ENCODE data around the gene REPS1.

Gene REPS1

DNA sequence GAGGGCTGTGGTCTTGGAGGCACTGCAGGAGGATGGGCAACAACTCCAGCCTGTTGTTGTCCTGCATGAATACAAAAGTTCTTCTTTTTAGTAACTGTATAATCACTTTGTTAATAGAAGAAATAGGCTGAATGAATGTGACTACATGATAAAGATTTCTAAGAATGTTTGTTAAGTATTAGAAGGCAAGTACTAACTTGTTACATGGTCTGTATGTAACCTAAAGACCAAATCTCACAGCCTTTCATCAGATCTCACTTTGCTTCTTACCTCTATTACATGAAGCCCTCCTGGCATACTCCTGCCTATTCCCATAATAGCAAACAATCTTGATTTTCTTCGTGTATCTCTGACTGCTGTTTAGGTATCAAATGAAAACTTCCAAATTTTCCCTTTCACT, 73.4 kb downstream of the REPS1 start:
- no peak for ATAC-seq

DNA sequence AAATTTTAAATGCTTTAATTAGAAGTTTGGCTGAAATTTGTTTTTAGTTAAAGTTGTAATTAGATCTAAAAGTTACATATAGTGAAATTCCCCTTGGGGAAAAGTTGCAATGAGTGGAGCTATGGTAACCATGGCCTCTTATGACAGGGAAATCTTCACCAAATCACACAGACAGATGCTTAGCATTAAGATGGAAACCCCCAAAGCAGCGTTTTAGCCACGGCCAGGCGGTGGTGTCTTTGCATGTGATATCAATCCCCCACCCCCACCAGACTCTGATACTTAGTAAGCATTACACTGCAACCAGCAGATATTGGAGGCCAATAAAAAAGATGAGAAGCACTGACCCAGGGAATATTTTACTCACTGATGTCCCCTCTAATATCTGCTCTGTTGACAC, 75.7 kb downstream of the REPS1 start:
- no peak for ATAC-seq

DNA sequence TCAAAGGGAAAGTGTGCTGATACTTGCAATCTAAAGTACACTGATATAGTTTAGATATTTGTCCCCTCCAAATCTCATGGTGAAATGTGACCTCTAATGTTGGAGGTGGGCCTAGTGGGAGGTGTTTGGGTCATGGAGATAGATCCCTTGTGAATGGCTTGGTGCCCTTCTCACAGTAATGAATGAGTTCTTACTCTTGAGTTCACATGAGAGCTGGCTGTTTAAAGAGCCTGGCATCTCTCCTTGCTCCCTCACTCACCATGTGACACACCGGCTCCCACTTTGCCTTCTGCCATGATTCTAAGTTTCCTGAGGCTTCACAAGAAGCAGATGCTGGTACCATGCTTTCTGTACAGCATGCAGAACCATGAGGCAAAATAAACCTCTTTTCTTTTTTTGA, 78.1 kb downstream of the REPS1 start:
- ATAC-seq, result no peak

DNA sequence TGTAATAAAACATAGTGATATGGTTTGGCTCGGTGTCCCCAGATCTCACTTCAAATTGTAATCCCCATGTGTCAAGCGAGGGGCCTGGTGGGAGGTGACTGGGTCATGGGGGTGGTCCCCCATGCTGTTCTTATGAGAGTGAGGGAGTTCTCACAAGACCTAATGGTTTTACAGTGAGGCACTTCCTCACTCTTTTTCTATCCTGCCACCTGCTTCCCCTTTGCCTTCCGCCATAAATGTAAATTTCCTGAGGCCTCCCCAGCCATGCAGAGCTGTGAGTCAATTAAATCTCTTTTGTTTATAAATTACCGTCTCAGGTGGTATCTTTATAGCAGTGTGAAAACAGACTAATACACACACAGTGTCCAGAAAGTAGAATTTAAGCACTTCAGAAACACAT, 78.5 kb downstream of the REPS1 start:
- ATAC-seq, result no peak

DNA sequence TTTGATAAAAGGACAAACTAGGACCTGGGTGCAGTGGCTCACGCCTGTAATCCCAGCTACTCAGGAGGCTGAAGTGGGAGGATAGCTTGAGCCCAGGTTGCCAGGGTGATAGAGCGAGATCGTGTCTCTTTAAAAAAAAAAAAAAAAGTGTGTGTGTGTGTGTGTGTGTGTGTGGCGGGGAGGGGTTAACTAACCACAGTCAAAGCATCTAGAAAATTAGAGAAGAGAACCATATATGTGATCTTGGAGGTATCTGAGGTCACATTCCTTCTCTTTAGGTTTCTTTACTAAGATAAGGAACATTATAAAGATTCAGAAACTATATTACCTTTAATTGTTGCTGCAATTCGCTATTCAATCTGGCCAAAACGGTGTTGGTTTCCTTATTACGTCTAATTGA, 80.9 kb downstream of the REPS1 start:
- no peak for ATAC-seq

DNA sequence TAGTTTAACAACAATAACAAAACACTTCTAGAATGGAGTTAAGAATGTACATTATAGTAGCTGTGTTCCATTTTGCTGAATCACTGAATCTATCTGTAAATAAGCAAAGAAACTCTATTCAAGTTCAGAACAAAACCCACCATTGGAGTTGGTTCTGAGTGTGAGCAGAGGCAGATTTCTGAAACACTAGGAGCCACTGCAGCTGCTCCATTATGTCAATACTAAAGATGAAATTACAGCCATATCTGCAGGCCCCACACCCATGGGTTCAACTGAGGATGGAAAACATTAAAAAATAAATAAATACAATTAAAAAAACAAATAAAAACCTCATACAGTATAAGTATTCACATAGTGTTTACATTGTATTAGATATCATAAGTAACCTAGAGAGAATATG, 91.0 kb downstream of the REPS1 start:
- no peak for ATAC-seq

DNA sequence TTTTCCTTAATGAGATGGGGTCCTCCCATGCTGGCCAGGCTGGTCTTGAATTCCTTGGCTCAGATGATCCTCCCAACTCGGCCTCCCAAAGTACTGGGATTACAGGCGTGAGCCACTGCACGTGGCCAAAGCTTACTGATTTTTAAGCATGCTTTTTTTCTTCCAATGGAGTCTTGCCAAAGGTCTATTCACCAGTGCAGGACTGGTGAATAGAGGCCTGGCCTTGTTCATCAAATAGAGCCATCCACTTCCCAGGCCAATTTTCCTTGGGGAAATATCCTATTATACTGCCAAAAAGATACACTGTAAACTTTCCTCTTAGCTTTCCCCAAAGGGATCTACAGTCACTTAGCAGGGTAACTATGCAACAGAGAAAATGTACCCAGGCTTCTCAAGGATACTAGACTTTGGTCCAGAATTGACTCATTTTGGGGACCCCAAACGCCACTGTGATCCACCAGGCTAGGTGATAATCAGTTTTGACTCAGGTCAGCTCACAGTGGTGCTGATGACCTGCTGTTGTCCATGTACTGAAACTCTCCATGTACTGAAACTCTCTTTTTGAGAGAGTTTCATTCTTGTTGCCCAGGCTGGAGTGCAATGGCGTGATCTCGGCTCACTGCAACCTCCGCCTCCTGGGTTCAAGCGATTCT, 91.8 kb downstream of the REPS1 start:
- ATAC-seq, result no peak

DNA sequence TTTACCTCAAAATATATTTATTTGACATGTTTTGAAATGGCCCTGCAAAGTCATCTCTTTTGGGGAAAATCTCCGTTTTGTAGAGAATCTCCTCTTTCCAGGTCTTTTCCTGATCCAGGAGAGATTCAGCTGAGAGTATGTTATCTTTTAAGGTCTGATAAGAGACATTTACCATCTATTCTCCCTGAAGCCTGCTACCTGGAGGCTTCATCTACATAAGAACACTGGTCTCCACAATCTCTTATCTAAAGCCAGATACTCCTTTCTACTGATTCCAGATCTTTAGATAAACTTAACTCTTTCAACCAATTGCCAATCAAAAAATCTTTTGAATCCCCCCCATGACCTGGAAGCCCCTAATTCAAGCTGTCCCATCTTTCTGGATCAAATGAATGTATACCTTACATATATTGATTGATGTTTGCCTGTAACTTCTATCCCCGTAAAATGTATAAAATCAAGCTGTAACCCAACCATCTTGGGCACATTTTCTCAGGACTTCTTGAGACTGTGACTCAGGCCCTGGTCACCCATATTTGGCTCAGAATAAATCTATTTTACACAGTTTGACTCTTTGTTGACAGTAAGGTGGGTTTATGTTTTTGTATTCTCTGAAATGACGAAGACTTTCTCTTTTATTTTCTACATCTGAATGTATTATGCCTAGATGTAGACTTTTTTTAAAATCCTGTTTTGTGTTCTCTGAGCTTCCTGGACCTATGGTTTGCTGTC, 96.6 kb downstream of the REPS1 start:
- no peak for ATAC-seq

DNA sequence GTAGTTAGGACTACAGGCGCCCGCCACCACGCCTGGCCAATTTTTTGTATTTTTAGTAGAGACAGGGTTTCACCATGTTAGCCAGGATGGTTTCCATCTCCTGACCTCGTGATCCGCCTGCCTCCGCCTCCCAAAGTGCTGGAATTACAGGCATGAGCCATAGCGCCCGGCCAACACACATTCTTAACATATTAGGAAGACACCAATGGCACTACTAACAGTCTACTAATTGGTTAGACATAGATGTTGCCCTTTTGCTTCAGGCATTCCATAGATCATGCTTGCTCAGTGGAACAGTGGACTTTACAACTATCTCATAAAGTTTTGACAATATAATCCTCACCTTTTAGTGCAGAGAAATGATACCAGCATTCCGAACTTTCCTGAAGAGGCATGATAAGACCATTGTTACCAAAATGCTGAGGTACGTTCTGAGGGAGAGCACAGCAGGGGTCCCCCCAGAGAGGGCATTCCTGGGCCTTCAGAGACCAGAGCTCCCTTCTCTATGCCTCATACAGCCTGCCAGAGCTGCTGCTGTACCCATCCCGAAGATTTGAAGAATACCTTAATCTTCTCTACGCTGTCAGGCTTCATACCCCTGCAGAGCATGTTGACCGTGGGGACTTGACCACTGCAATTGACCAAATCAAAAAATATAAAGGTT, 102.8 kb downstream of the REPS1 start:
- no peak for ATAC-seq

DNA sequence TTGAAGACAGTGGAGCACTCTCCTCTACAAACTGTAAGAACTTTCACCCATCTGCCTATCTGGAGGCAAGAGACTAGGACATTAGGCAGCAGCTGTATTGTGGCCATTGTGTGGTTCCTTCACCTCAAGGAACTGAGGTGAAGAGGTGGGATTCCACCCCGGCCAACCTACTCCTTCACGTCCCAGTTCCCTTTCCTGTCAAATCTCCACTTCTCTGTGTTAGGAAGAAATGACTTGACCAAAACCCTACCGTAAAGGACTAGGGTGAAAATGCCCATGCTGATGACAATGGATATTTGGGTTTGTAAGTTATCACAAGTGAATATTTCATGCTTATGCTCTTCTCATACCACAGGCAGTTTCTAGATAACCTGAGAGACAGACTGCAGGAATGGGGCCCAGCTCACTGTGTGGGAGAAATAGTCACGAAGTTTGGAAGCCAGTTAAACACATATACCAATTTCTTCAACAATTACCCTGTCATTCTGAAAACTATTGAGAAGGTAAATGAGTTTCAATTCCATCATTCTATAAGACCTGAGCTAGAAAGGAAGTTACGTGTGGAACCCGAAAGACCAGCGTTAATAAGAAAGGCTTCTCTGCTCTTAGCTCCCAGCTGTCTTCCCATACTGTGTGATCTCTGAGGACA, 105.6 kb downstream of the REPS1 start:
- ATAC-seq, result no peak

DNA sequence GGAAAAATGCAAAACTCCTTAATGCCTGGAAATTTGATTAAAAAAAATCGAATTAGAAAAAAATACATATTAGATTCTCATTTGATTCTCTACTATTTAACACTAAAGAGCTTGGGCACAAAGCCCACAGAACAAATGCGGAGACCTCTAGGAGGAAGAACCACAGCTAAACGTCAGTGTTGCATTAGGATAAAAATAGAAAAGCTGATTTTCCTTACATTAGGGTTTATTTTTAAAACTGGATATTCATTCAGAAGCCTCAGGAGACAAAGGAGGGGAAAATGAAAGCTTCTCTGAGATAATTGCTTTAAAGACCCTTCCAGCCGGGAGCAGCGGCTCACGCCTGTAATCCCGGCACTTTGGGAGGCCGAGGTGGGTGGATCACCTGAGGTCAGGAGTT, 114.9 kb downstream of the REPS1 start:
- ATAC-seq, result no peak

DNA sequence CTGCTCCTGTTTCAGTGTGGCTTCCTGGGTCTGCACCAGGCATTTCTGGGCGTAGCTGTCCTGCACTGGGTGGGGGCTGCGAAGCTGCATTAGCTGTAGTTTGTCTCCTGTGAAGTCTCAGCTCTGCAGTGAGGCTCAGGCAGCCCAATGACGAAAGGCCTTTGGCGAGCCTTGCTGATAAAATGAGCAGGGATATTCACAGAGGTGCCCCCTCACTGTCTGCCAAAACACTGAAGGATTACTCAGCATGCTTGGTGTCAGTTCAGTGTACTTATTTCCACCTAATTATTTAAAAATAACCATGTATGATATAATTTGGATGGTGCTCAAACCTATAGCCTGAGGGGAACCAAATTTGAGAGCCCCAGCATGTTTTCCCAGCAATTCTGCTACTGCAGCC, 118.7 kb downstream of the REPS1 start:
- no peak for ATAC-seq

DNA sequence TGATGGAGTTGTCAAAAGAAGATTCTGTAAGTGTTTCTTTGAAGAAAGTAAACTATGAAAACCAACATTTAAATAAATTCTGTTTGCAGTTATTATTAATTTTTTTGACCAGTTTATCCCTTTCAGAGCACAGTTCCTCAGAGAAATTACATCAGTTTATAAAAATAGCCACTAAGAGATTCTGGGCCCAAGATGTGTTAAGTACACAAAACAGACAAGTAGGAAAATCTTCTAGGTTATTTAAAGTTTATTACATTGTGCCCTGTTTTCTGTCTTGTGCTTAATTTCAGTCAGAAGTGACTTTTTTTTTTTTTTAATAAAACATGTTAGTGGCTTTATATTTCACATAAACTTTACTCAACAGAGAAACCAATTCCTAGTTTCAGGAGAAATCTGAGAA, 119.9 kb downstream of the REPS1 start:
- ATAC-seq, result no peak

DNA sequence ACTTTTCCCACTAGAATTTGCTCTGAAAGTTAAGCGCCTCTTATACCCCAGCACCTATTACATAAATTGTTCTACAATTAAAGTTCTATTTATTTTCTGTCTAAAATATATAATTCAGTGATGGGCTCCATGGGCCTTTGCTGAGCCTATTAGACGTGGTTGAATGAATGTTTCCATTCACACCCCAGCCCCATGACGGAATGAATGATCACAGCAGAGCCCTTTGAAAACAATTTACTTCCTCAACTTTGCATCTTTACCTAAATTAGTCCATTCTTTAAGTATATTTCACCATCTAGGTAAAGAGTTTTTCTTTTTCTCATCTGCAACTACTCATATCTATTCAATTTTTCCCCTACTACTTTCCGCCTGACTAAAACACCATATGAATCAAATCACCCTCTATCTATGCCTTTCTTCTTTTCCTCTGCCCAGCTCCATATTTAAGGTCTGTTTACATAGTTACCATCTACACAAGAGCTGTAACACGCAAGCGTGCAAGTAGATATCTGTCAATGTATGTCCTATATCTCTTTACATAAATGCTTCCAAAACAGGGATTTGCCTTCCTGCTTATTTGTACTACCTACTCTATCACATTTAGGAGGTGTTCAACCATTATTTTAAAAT, 122.5 kb downstream of the REPS1 start:
- no peak for ATAC-seq

DNA sequence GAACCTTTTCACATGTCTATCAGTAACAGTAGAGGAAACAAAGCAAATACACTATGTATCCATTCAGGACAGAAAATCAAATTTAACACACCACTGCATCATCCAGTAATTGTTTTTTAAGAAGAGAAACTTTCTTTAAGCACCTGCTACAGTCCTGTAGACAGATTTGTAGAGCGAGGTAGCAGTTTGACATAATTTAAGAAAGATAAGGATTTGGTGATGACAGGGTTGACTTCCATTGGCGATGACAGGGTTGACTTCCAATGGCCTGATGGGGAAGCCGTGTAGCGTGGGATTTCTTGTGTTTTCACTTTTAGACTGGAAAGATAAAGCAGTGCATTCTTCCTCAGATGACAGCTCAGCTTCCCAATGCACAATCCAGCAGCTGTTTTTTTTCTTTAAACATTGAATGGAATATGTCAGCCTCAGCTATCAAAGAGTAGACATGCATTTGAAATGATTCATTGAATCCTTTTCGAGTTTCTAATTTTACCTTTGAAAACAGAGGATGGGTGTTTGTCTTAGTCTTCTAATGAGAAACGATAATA, 123.6 kb downstream of the REPS1 start:
- no peak for ATAC-seq

DNA sequence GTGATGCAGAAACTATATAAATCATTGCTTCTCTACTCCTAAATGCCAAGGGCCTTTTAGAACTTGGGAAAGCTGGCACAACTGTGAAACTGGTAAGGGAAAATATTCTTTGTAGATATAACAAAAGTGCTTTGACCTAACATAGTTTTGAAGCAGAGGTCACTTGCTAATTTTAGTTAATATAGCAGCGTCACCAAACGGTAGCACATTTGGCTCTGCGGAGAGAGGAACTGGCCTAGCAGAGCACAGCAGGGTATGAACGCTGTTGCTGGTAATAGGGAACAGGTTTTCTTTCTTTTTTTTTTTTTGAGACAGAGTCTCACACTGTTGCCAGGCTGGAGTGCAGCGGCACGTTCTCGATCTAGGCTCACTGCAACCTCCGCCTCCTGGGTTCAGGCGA, 124.7 kb downstream of the REPS1 start:
- no peak for ATAC-seq

DNA sequence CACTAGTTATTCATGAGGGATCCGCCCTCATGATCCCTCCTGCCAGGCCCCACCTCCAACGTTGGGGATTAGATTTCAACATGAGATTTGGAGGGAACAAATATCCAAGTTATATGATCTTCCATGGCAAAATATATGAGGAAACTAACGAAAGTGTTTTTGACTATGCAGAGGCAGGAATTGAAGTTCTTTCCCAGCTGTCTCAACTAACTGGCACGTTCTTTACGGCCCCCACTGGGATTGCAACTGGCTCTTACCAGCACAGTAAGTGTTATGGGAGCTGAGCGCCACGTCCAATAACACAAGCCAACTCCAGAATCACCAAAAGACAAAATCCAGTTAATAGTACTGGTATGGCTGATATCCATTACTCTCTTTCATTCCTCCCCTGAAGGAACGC, 125.6 kb downstream of the REPS1 start:
- no peak for ATAC-seq

DNA sequence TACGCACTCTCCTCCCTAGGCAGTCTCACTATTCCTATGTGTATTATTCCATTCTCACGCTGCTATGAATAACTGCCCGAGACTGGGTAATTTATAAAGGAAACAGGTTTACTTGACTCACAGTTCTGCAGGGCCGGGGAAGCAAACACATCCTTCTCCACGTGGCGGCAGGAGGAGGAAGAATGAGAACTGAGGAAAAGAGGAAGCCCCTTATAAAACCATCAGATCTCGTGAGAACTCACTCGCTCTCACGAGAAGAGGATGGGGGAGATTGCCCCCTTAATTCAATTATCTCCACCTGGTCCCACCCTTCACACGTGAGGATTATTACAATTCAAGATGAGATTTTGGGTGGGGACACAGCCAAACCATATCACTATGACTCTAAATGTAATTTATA, 130.3 kb downstream of the REPS1 start:
- no peak for ATAC-seq

DNA sequence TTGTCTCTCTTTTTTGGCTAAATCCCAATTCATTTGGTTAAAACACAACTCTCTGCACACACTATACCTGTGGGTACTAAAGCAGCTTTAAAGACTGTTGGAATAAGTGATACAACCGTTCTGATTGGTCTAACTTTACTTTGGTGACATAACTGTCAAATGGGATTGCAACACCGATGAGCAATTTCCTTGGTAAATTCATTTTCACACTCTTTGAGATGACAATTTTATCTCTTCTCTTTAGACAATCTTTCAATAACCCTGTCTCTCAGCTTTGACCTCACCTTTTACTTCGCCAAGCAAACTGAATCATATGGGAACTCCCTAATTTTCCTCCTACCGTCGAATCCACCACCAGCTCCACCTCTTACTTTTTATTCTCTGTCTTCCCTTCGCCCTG, 131.4 kb downstream of the REPS1 start:
- no peak for ATAC-seq
